ENCODE measurements around the gene PIP4K2A. TPM values are rescaled to one million over a fixed set of nuclear protein-coding genes. Genes with fewer than 3 reads are reported as not detected.
A peak's percentile ranks its signal among the peaks of the same experiment; 100 is the strongest.

Gene PIP4K2A
- polyA plus RNA-seq, 2 donors = 4.0 to 6.1 TPM

DNA sequence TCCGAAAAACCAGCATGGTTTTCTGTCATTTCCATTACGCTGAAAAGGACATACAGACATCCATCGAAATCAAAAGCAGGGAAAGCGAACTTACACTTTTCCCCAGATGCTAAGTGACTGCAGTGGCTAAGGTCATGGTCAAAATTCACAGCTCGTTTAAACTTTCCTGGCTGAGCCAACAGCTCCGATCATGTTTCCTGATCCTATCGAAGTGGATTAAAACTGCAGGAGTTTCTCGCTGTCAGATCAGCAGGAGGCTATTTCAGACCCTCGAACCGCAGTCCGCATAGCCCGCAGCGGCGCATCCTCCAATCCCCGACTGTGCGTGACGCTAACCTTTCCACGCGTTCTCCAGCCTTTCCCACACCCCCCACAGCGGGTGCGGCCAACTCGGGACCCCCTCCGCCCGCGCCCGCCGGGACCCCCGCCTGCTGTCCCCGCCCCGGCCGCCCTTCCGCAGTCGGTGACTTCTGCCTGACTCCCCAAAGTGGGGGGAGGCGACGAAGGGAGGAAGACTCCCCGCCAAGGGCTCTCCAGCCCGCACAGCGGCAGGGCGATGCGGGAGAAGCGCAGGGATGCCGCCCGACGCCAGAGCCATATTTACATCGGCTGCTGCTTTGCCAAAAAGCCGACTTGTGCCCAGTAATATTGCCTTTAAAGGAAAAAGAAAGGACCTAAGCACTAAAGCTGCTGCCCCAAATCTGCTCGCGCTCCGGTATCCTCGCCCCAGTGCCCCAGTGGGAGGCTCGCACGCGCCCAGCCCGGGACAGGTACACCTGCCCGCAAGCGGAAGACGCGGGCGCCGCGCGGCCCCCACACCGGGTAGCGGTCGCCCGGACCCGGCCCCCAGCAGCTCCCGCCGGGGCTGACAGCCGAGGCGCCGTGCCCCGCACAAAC, 1.2 kb downstream of the PIP4K2A start:
- peak overlapping the region; percentile 87 to 98 for H3K4me3 ChIP-seq (ENCODE audit: low read depth in 1 of 2, low read length in 2 of 2)
- H3K9me3 ChIP-seq (ENCODE audit: control insufficient read depth in 2 of 2, insufficient read depth in 1 of 2, low read depth in 1 of 2, low read length in 1 of 2) = no peaks in the 10 kb centered on the region
- 2% methylated on average over 73 of the region's 73 CpGs for WGBS, 2 donors
- H3K36me3 ChIP-seq (ENCODE audit: control insufficient read depth in 2 of 2, insufficient read depth in 2 of 2, low read length in 1 of 2) = no peaks in the 10 kb centered on the region
- H3K27ac ChIP-seq (ENCODE audit: low read depth in 2 of 2, low read length in 1 of 2) = peak overlapping the region; percentile 85 to 90
- peaks cover 5 to 7% of the 10 kb centered on the region in 2 donors for H3K4me1 ChIP-seq (ENCODE audit: control insufficient read depth in 2 of 2, insufficient read depth in 2 of 2, low read length in 1 of 2)
- H3K27me3 ChIP-seq (ENCODE audit: control insufficient read depth in 1 of 2, insufficient read depth in 2 of 2, low read length in 2 of 2) = no peaks in the 10 kb centered on the region

GRCh38 chr10:22712211-22712955, 2.0 kb downstream of the PIP4K2A start:
- no peaks in the 10 kb centered on the region for H3K36me3 ChIP-seq (ENCODE audit: control insufficient read depth in 2 of 2, insufficient read depth in 2 of 2, low read length in 1 of 2)
- 35 to 42% methylated on average over 8 of the region's 8 CpGs for WGBS, 2 donors
- H3K4me3 ChIP-seq (ENCODE audit: low read depth in 1 of 2, low read length in 2 of 2) = peak overlapping the region; percentile 87 to 98
- peaks cover 7% of the 10 kb centered on the region in 2 donors for H3K4me1 ChIP-seq (ENCODE audit: control insufficient read depth in 2 of 2, insufficient read depth in 2 of 2, low read length in 1 of 2)
- H3K27ac ChIP-seq (ENCODE audit: low read depth in 2 of 2, low read length in 1 of 2) = no peak overlapping the region
- no peaks in the 10 kb centered on the region for H3K27me3 ChIP-seq (ENCODE audit: control insufficient read depth in 1 of 2, insufficient read depth in 2 of 2, low read length in 2 of 2)
- no peaks in the 10 kb centered on the region for H3K9me3 ChIP-seq (ENCODE audit: control insufficient read depth in 2 of 2, insufficient read depth in 1 of 2, low read depth in 1 of 2, low read length in 1 of 2)

DNA sequence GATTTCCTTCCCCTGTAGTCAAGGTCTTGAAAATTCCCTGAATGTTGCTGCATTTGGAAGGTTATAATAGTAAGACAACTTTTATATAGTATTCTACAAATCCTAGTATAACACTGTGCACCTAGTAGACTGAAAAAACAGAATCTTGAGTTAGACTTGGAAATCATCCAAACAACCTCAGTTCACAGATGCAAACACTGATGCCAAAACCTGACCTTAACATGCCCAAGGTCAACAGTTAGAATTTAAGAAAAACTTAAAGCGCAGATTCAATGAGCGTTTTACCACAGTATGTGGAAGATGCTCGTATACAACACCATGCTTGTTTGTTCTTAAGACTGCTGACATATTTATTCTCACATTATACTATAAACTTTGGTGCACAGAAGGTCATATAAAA, 3.0 kb downstream of the PIP4K2A start:
- H3K27ac ChIP-seq (ENCODE audit: low read depth in 2 of 2, low read length in 1 of 2) = no peak overlapping the region
- H3K4me1 ChIP-seq (ENCODE audit: control insufficient read depth in 2 of 2, insufficient read depth in 2 of 2, low read length in 1 of 2) = peaks cover 7% of the 10 kb centered on the region in 2 donors
- WGBS, 2 donors = 81 to 86% methylated on average over 3 of the region's 3 CpGs
- H3K36me3 ChIP-seq (ENCODE audit: control insufficient read depth in 2 of 2, insufficient read depth in 2 of 2, low read length in 1 of 2) = no peaks in the 10 kb centered on the region
- H3K27me3 ChIP-seq (ENCODE audit: control insufficient read depth in 1 of 2, insufficient read depth in 2 of 2, low read length in 2 of 2) = no peaks in the 10 kb centered on the region
- no peak overlapping the region for H3K4me3 ChIP-seq (ENCODE audit: low read depth in 1 of 2, low read length in 2 of 2)
- H3K9me3 ChIP-seq (ENCODE audit: control insufficient read depth in 2 of 2, insufficient read depth in 1 of 2, low read depth in 1 of 2, low read length in 1 of 2) = no peaks in the 10 kb centered on the region

- no peaks in the 10 kb centered on the region for H3K36me3 ChIP-seq (ENCODE audit: control insufficient read depth in 2 of 2, insufficient read depth in 2 of 2, low read length in 1 of 2)
- no peaks in the 10 kb centered on the region for H3K27me3 ChIP-seq (ENCODE audit: control insufficient read depth in 1 of 2, insufficient read depth in 2 of 2, low read length in 2 of 2)
- no peaks in the 10 kb centered on the region for H3K9me3 ChIP-seq (ENCODE audit: control insufficient read depth in 2 of 2, insufficient read depth in 1 of 2, low read depth in 1 of 2, low read length in 1 of 2)
- H3K4me3 ChIP-seq (ENCODE audit: low read depth in 1 of 2, low read length in 2 of 2) = no peak overlapping the region
- 76 to 79% methylated on average over 10 of the region's 10 CpGs for WGBS, 2 donors
- peaks cover 7% of the 10 kb centered on the region in 2 donors for H3K4me1 ChIP-seq (ENCODE audit: control insufficient read depth in 2 of 2, insufficient read depth in 2 of 2, low read length in 1 of 2)
- no peak overlapping the region for H3K27ac ChIP-seq (ENCODE audit: low read depth in 2 of 2, low read length in 1 of 2)
Observed at GRCh38 chr10:22710139-22710745, 4.1 kb downstream of the PIP4K2A start.

- H3K4me1 ChIP-seq (ENCODE audit: control insufficient read depth in 2 of 2, insufficient read depth in 2 of 2, low read length in 1 of 2) = peaks cover 2 to 7% of the 10 kb centered on the region in 2 donors
- no peaks in the 10 kb centered on the region for H3K36me3 ChIP-seq (ENCODE audit: control insufficient read depth in 2 of 2, insufficient read depth in 2 of 2, low read length in 1 of 2)
- H3K27me3 ChIP-seq (ENCODE audit: control insufficient read depth in 1 of 2, insufficient read depth in 2 of 2, low read length in 2 of 2) = no peaks in the 10 kb centered on the region
- H3K27ac ChIP-seq (ENCODE audit: low read depth in 2 of 2, low read length in 1 of 2) = no peak overlapping the region
- no peaks in the 10 kb centered on the region for H3K9me3 ChIP-seq (ENCODE audit: control insufficient read depth in 2 of 2, insufficient read depth in 1 of 2, low read depth in 1 of 2, low read length in 1 of 2)
- no peak overlapping the region for H3K4me3 ChIP-seq (ENCODE audit: low read depth in 1 of 2, low read length in 2 of 2)
- WGBS, 2 donors = 91 to 93% methylated on average over 1 of the region's 1 CpG
Observed at GRCh38 chr10:22708772-22709171, 5.6 kb downstream of the PIP4K2A start.

DNA sequence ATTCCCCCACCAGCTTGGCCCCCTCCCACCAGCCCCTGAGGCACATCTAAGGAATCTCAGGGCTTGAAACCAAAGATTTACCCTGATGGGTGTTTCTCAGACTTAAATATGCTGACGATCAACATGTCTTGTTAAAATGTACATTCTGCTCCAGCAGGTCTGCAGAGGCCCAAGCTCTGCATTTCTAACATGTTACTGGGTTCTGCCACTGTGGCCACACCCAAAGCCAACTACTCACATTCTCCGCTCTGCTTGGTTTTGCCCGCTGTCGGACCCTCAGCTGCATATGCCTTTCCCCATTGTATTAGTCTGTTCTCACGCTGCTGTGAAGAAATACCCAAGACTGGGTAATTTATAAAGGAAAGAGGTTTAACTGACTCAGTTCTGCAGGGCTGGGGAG, 8.9 kb downstream of the PIP4K2A start:
- H3K27me3 ChIP-seq (ENCODE audit: control insufficient read depth in 1 of 2, insufficient read depth in 2 of 2, low read length in 2 of 2) = no peaks in the 10 kb centered on the region
- no peak overlapping the region for H3K4me3 ChIP-seq (ENCODE audit: low read depth in 1 of 2, low read length in 2 of 2)
- 90 to 96% methylated on average over 5 of the region's 5 CpGs for WGBS, 2 donors
- no peaks in the 10 kb centered on the region for H3K9me3 ChIP-seq (ENCODE audit: control insufficient read depth in 2 of 2, insufficient read depth in 1 of 2, low read depth in 1 of 2, low read length in 1 of 2)
- no peaks in the 10 kb centered on the region for H3K36me3 ChIP-seq (ENCODE audit: control insufficient read depth in 2 of 2, insufficient read depth in 2 of 2, low read length in 1 of 2)
- peaks cover 2 to 4% of the 10 kb centered on the region in 2 donors for H3K4me1 ChIP-seq (ENCODE audit: control insufficient read depth in 2 of 2, insufficient read depth in 2 of 2, low read length in 1 of 2)
- H3K27ac ChIP-seq (ENCODE audit: low read depth in 2 of 2, low read length in 1 of 2) = no peak overlapping the region

DNA sequence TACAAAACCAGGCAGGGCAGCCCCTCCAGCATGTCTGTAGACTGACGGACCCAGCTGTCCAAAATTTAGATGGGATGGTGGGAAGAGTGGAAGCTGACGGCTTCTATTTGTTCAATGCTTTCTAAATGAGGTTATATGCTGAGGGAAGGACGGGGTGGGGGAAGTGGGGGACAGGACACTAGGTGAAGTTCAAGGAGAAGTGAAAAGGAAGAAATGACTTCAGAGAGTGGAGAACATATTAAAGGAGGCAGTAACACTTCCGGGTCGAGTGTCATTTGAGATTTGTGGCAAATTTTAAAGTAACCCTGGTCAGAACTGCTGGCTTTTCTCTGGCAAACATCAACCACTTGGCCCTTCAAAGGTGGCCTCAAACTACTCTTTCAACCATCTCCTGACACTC, 9.4 kb downstream of the PIP4K2A start:
- peaks cover 0 to 2% of the 10 kb centered on the region in 2 donors for H3K4me1 ChIP-seq (ENCODE audit: control insufficient read depth in 2 of 2, insufficient read depth in 2 of 2, low read length in 1 of 2)
- H3K4me3 ChIP-seq (ENCODE audit: low read depth in 1 of 2, low read length in 2 of 2) = no peak overlapping the region
- 78 to 80% methylated on average over 5 of the region's 5 CpGs for WGBS, 2 donors
- H3K9me3 ChIP-seq (ENCODE audit: control insufficient read depth in 2 of 2, insufficient read depth in 1 of 2, low read depth in 1 of 2, low read length in 1 of 2) = no peaks in the 10 kb centered on the region
- H3K27me3 ChIP-seq (ENCODE audit: control insufficient read depth in 1 of 2, insufficient read depth in 2 of 2, low read length in 2 of 2) = no peaks in the 10 kb centered on the region
- H3K36me3 ChIP-seq (ENCODE audit: control insufficient read depth in 2 of 2, insufficient read depth in 2 of 2, low read length in 1 of 2) = no peaks in the 10 kb centered on the region
- H3K27ac ChIP-seq (ENCODE audit: low read depth in 2 of 2, low read length in 1 of 2) = peak overlapping the region in 1 of 2 donors; percentile 1

- Histone ChIP-seq H3K27me3 (ENCODE audit: control insufficient read depth in 1 of 2, insufficient read depth in 2 of 2, low read length in 2 of 2) (no peaks in the 10 kb centered on the region), H3K4me3 (ENCODE audit: low read depth in 1 of 2, low read length in 2 of 2) (no peak overlapping the region), H3K9me3 (ENCODE audit: control insufficient read depth in 2 of 2, insufficient read depth in 1 of 2, low read depth in 1 of 2, low read length in 1 of 2) (no peaks in the 10 kb centered on the region), H3K36me3 (ENCODE audit: control insufficient read depth in 2 of 2, insufficient read depth in 2 of 2, low read length in 1 of 2) (no peaks in the 10 kb centered on the region), H3K27ac (ENCODE audit: low read depth in 2 of 2, low read length in 1 of 2) (peak overlapping the region in 1 of 2 donors; percentile 1), H3K4me1 (ENCODE audit: control insufficient read depth in 2 of 2, insufficient read depth in 2 of 2, low read length in 1 of 2) (peaks cover 0 to 2% of the 10 kb centered on the region in 2 donors)
- WGBS, 2 donors = 79 to 83% methylated on average over 4 of the region's 4 CpGs
Observed at GRCh38 chr10:22704471-22704911, 9.9 kb downstream of the PIP4K2A start.

DNA sequence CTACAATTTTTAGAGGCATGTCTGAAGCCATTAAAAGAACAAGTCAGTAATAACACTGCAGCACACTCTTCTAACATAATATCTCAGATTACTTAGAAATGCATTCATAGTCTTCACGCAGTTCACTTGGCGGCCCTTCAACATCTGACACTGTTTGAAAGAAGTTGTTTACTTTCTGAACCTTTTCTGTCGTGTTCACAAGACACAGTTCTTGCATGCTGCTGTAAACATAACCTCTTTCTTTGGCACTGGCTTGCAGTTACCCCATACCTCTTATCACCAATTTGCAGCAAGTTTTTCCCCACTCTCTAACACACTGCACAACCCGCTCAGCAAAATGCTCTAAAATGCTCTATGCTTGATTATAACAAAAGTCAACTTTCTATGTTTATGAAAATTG, 12.0 kb downstream of the PIP4K2A start:
- WGBS, 2 donors = 59 to 64% methylated on average over 4 of the region's 4 CpGs
- Histone ChIP-seq H3K4me3 (ENCODE audit: low read depth in 1 of 2, low read length in 2 of 2) (no peak overlapping the region), H3K9me3 (ENCODE audit: control insufficient read depth in 2 of 2, insufficient read depth in 1 of 2, low read depth in 1 of 2, low read length in 1 of 2) (no peaks in the 10 kb centered on the region), H3K27ac (ENCODE audit: low read depth in 2 of 2, low read length in 1 of 2) (no peak overlapping the region), H3K36me3 (ENCODE audit: control insufficient read depth in 2 of 2, insufficient read depth in 2 of 2, low read length in 1 of 2) (no peaks in the 10 kb centered on the region), H3K4me1 (ENCODE audit: control insufficient read depth in 2 of 2, insufficient read depth in 2 of 2, low read length in 1 of 2) (no peaks in the 10 kb centered on the region), H3K27me3 (ENCODE audit: control insufficient read depth in 1 of 2, insufficient read depth in 2 of 2, low read length in 2 of 2) (no peaks in the 10 kb centered on the region)

Measured in esophagus (tissue), 2 donors.